GM04503 (cell line): ENCODE measurements around the gene PRLHR.

Source experiments
- DNase-seq: peaks from one replicate; pipeline ENCODE4 v3.0.0-alpha.2; 2012; ENCODE audit warnings: low read depth

Gene PRLHR

GRCh38 chr10:118587881-118588651 lies 7.4 kb downstream of the PRLHR start:
- no peak for DNase-seq

DNA sequence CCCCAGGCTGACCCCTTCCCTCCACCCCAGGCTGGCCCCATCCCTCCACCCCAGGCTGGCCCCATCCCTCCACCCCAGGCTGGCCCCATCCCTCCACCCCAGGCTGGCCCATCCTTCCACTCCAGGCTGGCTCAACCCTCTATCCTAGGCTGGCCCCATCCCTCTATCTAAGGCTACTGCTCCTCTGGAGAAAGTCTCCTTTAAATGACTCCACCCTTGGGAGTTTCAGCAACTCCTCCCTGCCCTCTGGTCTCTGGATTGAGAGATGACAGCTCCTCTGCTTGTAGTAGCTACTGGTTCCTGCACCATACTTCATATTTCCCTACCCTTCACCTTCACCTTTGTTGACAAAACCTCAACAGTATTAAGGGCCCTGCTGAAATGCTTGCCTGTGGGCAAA lies 8.5 kb downstream of the PRLHR start:
- no peak for DNase-seq

GRCh38 chr10:118585794-118586193 lies 9.7 kb downstream of the PRLHR start:
- DNase-seq, result no peak

DNA sequence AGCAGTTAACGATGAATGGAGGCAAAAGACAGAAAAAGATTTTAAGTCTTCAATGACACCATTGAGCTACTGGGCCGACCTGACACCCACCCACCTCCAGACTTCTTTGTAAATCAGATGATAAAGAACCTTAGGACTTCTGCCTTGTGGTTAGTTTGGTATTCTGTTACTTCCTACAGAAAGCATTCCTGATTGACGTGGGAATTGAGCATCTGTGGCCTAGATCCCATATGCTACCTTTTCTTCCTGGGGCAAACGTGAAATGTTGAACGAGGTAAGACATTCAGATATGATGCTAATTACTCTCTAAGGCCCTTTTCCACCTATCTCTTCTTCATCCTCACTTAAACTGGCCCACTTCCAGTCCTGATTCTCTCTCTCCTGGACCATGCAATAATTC lies 10.2 kb downstream of the PRLHR start:
- no peak for DNase-seq

DNA sequence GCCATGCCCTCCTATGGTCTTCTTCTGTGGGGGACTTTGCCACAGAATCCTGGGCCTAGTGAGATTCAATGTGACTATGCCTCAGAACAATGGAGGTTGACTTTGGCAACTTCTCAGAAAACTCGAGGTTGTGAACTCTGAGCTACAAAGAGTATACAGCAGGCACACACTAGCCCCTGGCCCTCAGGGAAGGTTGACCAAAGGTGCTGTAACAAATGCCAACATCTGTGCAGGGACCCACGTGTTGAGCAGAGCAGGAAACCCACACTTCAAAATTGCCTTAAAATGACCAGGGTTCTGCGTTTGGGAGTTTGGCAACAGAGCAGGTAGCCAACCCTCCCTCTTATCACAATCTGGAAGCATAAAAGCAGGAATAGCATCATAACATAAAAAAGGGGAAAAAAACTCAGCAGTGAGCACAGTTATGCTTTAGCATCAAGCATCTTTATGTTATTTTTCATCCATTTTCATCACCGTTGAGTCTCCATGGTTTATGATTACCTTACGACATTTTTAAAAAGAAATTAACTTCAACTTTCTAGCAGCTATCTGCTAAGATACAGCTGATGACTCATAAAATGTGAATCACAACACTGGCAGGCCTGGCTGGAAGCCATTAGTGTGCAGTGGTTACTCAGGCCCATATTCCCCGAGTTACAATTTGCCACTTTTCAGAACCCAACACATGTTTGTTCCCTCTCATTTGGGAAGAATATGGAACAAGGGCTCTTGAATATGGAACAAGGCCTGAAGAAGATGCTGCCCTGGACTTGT lies 11.1 kb downstream of the PRLHR start:
- no peak for DNase-seq

- DNase-seq, result no peak
Measured at GRCh38 chr10:118583611-118584010, 11.8 kb downstream of the PRLHR start.

DNA sequence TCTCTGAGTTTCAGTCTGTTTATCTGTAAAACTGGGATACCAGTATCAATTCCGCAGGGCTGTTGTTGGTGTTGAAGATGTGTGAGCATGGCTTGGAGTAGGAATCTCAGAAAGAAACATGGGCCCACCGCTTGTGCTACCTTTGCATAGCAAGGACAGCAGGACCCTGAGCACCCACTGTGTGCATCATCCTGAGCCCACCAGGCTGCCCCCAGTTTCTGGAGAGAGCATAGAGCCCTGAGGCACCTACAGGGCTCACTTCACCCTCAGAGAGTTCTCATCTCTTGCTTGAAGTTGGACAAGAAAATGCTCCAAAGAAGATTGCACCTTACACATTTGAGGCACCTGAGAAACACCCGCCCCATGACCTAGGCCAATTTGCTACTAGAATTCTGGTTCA lies 12.9 kb downstream of the PRLHR start:
- no peak for DNase-seq

GRCh38 chr10:118581340-118581739 lies 14.1 kb downstream of the PRLHR start:
- DNase-seq, result no peak

DNA sequence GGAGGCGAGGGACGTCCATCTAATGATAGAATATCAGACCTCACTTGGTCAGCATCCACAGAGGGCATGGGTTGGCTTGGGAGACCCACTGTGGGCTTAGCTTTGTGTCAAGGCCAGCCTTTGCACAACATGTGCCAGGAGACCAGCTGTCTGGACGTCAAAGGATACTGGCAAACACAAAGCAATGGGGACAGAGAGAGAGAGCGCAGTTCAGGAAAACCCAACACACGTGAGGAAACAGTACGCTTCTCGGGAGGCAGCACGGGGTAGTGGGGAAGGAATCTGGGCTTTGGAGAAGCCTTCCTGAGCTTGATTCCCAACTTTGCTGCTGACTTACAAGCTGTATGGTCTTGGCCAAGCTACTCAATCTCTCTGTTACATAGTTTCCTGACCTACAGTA lies 14.7 kb downstream of the PRLHR start:
- DNase-seq, result no peak

GRCh38 chr10:118573512-118573911 lies 21.9 kb downstream of the PRLHR start:
- no peak for DNase-seq

GRCh38 chr10:118572256-118573041 lies 23.0 kb downstream of the PRLHR start:
- DNase-seq, result no peak

DNA sequence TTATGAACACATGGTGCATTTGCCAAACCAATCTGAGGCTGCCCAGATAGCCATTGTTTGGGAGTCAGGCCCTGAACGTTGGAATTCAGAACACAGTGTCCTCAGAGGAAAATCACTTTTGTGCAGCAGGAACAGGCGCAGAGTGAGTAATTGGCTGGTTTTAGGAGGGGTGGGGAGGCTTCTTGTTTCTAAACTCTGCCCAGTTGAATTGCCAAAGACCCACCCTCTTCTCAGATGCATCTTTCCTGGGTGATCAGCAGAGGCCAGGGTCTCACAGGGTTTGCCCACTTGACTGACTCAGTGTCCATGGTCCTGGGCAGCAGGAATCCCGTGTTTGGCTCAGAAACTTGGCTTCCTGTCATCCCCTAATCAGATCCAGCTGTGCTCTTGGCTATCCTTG lies 24.3 kb downstream of the PRLHR start:
- DNase-seq, result no peak

GRCh38 chr10:118570591-118570990 lies 24.9 kb downstream of the PRLHR start:
- no peak for DNase-seq

GRCh38 chr10:118569882-118570252 lies 25.6 kb downstream of the PRLHR start:
- DNase-seq, result no peak

- no peak for DNase-seq
Measured at GRCh38 chr10:118569241-118569881, 26.1 kb downstream of the PRLHR start.

DNA sequence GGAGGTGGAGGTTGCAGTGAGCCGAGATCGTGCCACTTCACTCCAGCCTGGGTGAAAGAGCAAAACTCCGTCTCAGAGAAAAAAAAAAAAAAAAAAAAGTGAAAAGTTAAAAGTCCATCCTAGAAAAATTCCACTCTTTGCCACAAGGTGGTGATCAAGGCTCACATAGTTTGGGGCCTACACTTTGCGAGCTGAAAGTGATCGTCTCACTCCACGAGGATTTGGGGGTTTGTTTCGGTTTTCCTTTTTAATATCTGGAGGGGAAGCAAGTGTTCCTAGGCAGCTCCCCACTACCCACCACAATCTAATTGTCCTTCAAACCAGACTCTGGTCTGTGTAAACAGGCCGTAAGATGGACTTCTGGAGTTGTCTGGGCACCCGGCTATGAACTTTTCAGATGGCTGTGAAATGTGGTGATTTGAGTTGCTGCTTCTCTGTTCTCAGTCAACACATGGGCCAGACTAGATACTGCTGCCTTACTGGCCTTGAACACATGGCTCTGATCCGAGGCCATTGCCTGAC lies 27.1 kb downstream of the PRLHR start:
- DNase-seq, result no peak

DNA sequence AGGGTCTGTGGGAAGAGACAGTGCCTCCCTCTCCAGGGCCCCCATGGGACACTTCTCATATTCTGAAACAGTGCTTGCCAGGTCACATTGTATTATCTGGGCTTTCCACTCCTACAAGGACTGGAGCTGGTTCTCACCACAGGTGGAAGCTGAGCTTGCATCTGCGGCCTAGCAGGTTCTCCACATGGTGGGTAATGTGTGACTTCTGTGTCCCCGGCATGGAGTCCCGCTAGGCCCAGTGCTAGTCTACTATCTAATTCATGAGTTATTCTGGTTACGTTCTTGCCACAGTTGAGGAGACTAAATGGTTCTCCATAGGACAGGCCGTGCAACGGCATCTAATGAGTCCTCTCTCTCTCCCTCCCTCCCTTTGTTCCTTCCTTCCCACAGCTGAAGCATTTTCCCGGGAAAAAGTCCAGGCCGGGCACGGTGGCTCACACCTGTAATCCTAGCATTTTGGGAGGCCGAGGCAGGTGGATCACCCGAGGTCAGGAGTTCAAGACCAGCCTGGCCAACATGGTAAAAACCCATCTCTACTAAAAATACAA lies 27.7 kb downstream of the PRLHR start:
- DNase-seq, result no peak

DNA sequence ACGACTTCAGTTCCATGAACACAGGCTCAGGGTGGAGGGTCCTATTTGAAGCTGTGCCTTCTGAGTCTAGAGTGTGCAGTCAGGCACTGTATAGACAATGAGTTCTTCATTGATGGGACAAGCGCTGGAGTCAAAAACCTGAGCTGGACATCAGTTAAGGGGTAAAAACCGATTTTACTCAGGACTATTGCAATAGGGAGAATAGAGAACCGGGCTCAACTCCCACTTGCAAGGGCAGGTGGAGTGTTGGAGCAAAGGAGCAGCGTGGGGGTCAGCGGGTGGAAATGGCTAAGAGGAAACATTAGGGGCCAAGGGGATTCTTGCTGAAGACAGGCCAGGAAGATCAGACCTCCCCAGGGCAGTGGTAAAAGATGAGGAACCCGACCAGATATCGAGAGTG lies 28.5 kb downstream of the PRLHR start:
- no peak for DNase-seq

- no peak for DNase-seq
Measured at GRCh38 chr10:118565301-118566075, 30.0 kb downstream of the PRLHR start.

DNA sequence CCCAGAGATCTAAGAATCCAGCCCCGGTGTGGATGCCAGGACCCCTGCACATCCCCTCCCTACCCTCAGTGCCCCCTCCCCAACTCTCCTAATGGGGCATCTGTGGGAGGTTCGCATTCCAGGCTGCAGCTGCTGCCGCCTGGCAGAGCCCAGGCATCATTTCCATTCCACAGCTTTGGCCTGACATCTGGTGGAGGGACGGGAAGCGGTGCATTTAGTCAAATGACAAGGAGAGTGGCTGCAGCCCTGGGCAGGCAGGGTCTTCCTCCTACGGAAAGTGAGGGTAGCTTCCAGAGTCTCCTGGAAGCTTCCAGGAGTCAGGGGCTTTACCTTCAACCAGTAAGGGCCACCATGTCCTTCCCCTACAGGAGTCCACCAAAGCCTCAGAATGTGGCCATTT lies 30.8 kb downstream of the PRLHR start:
- DNase-seq, result no peak

GRCh38 chr10:118564114-118564513 lies 31.3 kb downstream of the PRLHR start:
- DNase-seq, result no peak
